H9 (cell line): ENCODE data around the gene OR12D1. TPM values are rescaled to one million over a fixed set of nuclear protein-coding genes. Genes with fewer than 3 reads are reported as not detected.

Experiments
- DNase-seq: peaks from one replicate; pipeline ENCODE4 v3.0.0-alpha.2; 2017
- H2AFZ ChIP-seq: one replicate; pipeline ENCODE4 v1.6.1; 2013; ENCODE audit warnings: mild to moderate bottlenecking, low read length, control low read depth, moderate library complexity
- H2AK5ac ChIP-seq: 2 replicates; pipeline ENCODE4 v1.6.1; 2013; ENCODE audit warnings: low read length, control low read depth, mixed read lengths; ENCODE audit not compliant: insufficient read length
- H2BK120ac ChIP-seq: one replicate; pipeline ENCODE4 v1.6.1; 2013; ENCODE audit warnings: low read depth, mild to moderate bottlenecking, low read length, control low read depth, inconsistent platforms; ENCODE audit not compliant: poor library complexity, severe bottlenecking
- H2BK12ac ChIP-seq: 2 replicates; pipeline ENCODE4 v1.6.1; 2013; ENCODE audit warnings: low read length, control low read depth, mixed read lengths, low read depth; ENCODE audit not compliant: insufficient read length
- H2BK15ac ChIP-seq: 2 replicates; pipeline ENCODE4 v1.6.1; 2013; ENCODE audit warnings: low read depth, low read length, control low read depth
- H2BK20ac ChIP-seq: one replicate; pipeline ENCODE4 v1.6.1; 2013; ENCODE audit warnings: low read depth, mild to moderate bottlenecking, low read length, control low read depth, inconsistent platforms; ENCODE audit not compliant: poor library complexity, severe bottlenecking
- H2BK5ac ChIP-seq: 2 replicates; pipeline ENCODE4 v1.6.1; 2013; ENCODE audit warnings: low read length, control low read depth, mixed read lengths; ENCODE audit not compliant: insufficient read length
- H3K14ac ChIP-seq: 2 replicates; pipeline ENCODE4 v1.6.1; 2013; ENCODE audit warnings: low read length, control low read depth; ENCODE audit not compliant: insufficient read depth
- H3K18ac ChIP-seq: 2 replicates; pipeline ENCODE4 v1.6.1; 2013; ENCODE audit warnings: low read depth, mild to moderate bottlenecking, mixed read lengths, low read length, control low read depth; ENCODE audit not compliant: insufficient read length
- H3K23ac ChIP-seq: 2 replicates; pipeline ENCODE4 v1.6.1; 2013; ENCODE audit warnings: low read length, control low read depth, mixed read lengths, low read depth; ENCODE audit not compliant: insufficient read length
- H3K23me2 ChIP-seq: 2 replicates; pipeline ENCODE4 v1.6.1; 2013; ENCODE audit warnings: low read depth, mild to moderate bottlenecking, mixed read lengths, low read length, control low read depth; ENCODE audit not compliant: insufficient read length, poor library complexity, severe bottlenecking
- H3K27ac ChIP-seq: 2 replicates; pipeline ENCODE4 v1.5.1; 2013; ENCODE audit warnings: low read length, control low read depth, mixed read lengths, low read depth; ENCODE audit not compliant: insufficient read length
- H3K27me3 ChIP-seq: 2 replicates; pipeline ENCODE4 v1.6.1; 2013; ENCODE audit warnings: low read length, control low read depth, inconsistent platforms; ENCODE audit not compliant: insufficient read depth
- H3K4ac ChIP-seq: 2 replicates; pipeline ENCODE4 v1.6.1; 2013; ENCODE audit warnings: low read depth, mild to moderate bottlenecking, control low read depth, inconsistent platforms, low read length, moderate library complexity
- H3K4me1 ChIP-seq: 2 replicates; pipeline ENCODE4 v1.6.1; 2013; ENCODE audit warnings: low read length, control low read depth, inconsistent platforms; ENCODE audit not compliant: insufficient read depth
- H3K4me2 ChIP-seq: 2 replicates; pipeline ENCODE4 v1.6.1; 2013; ENCODE audit warnings: low read length, control low read depth, mixed read lengths; ENCODE audit not compliant: insufficient read length, insufficient read depth
- H3K56ac ChIP-seq: 2 replicates; pipeline ENCODE4 v1.6.1; 2013; ENCODE audit warnings: low read depth, mild to moderate bottlenecking, mixed read lengths, low read length, control low read depth; ENCODE audit not compliant: insufficient read length
- H3K79me1 ChIP-seq: 2 replicates; pipeline ENCODE4 v1.6.1; 2013; ENCODE audit warnings: low read depth, mild to moderate bottlenecking, moderate library complexity, low read length, control low read depth, inconsistent platforms; ENCODE audit not compliant: insufficient read depth, poor library complexity, severe bottlenecking
- H3K79me2 ChIP-seq: 2 replicates; pipeline ENCODE4 v1.6.1; 2013; ENCODE audit warnings: low read length, control low read depth, inconsistent platforms; ENCODE audit not compliant: insufficient read depth
- H3K9ac ChIP-seq: 2 replicates; pipeline ENCODE4 v1.6.1; 2013; ENCODE audit warnings: low read length, control low read depth, mixed read lengths; ENCODE audit not compliant: insufficient read length; ENCODE audit errors: extremely low read depth
- H3K9me3 ChIP-seq: one replicate; pipeline ENCODE4 v1.6.1; 2013; ENCODE audit warnings: low read depth, low read length, inconsistent platforms; ENCODE audit not compliant: control insufficient read depth
- H3T11ph ChIP-seq: one replicate; pipeline ENCODE4 v1.6.1; 2013; ENCODE audit warnings: mild to moderate bottlenecking, low read length, control low read depth, inconsistent platforms
- H4K20me1 ChIP-seq: one replicate; pipeline ENCODE4 v1.6.1; 2013; ENCODE audit not compliant: control insufficient read depth, insufficient read length, insufficient read depth
- H4K5ac ChIP-seq: 2 replicates; pipeline ENCODE4 v1.6.1; 2013; ENCODE audit warnings: low read depth, mild to moderate bottlenecking, mixed read lengths, low read length, control low read depth; ENCODE audit not compliant: insufficient read length
- H4K8ac ChIP-seq: replicated peaks from 2 replicates; pipeline ENCODE4 v1.6.1; 2013; ENCODE audit warnings: low read length, control low read depth, mixed read lengths, low read depth; ENCODE audit not compliant: insufficient read length
- H4K91ac ChIP-seq: 2 replicates; pipeline ENCODE4 v1.6.1; 2013; ENCODE audit warnings: low read depth, mild to moderate bottlenecking, moderate library complexity, mixed read lengths, low read length, control low read depth; ENCODE audit not compliant: insufficient read length
- H3K27ac Mint-ChIP-seq, 3 experiments: 2 replicates in 2 of 3; 3 replicates in 1 of 3; pipeline ENCODE4 v1.8.0; 2020 to 2021; ENCODE audit warnings: mixed read lengths in 3 of 3, mild to moderate bottlenecking in 1 of 3, moderate library complexity in 1 of 3
- H3K27me3 Mint-ChIP-seq: 2 replicates; pipeline ENCODE4 v1.8.0; 2021; ENCODE audit warnings: low read depth, mild to moderate bottlenecking, moderate library complexity, mixed read lengths
- H3K36me3 Mint-ChIP-seq, 3 experiments: 2 replicates in 2 of 3; 3 replicates in 1 of 3; pipeline ENCODE4 v1.8.0; 2020 to 2021; ENCODE audit warnings: low read depth in 3 of 3, mixed read lengths in 3 of 3; ENCODE audit not compliant: insufficient read depth in 1 of 3
- H3K4me1 Mint-ChIP-seq, 2 experiments: 2 replicates each; pipeline ENCODE4 v1.8.0; 2020; ENCODE audit warnings: mixed read lengths in 2 of 2
- H3K4me3 Mint-ChIP-seq, 2 experiments: 2 replicates in 1 of 2; 3 replicates in 1 of 2; pipeline ENCODE4 v1.8.0; 2020 to 2021; ENCODE audit warnings: mild to moderate bottlenecking in 2 of 2, mixed read lengths in 2 of 2, moderate library complexity in 1 of 2
- H3K9me3 Mint-ChIP-seq, 2 experiments: 2 replicates in 1 of 2; 3 replicates in 1 of 2; pipeline ENCODE4 v1.8.0; 2020; ENCODE audit warnings: mild to moderate bottlenecking in 2 of 2, mixed read lengths in 2 of 2, moderate library complexity in 1 of 2
- WGBS: extraction: QIAGEN DNeasy Blood & Tissue Kit; methylation state at CpG from one replicate; pipeline ENCODE4 v1.1.7; 2013; ENCODE audit warnings: missing lambda C conversion rate, low lambda C conversion rate, mixed read lengths; ENCODE audit not compliant: insufficient read length; ENCODE audit errors: extremely low coverage; 5-methylcytosine and 5-hydroxymethylcytosine counted together
- total RNA-seq: library from RNA; stranded (reverse); gene quantifications from 2 replicates; pipeline ENCODE4 v1.2.1, GENCODE V29; 2021
- TF ChIP-seq, protein P1 (sequence below): fragments of 200-600 bp; sonication (generic); conservative IDR thresholded peaks from 3 replicates; pipeline ENCODE4 v1.8.0; 2021; ENCODE audit warnings: antibody characterized with exemption, mild to moderate bottlenecking

OR12D1 gene
- total RNA-seq, 1 experiment from 2014 or later, result not detected

DNA sequence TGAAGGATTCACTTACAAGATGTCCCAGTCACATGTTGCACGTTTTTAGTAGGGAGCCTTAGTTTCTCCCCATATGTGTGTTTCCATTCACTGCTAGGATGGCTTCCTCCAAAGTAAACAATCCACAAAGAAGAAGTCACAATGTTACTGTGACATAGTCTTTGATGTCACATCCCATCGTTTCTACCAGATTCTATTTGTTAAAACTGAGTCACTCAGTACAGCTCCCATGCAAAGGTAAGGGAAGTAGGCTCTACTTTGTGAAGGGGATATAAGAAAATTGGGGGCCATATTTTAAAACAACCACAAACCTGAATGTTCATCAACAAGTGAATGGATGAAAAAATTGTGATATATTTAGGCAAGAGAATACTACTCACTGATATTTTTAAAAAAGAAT lies 42.2 kb downstream of the OR12D1 start, which contains the start of the genes OR11A1 and OR2H1:
TSS of gene OR11A1 (minus strand) at position 101 of the 400 bp plus-strand sequence. CDS start 29,430 bp downstream, outside the sequence.
TSS of gene OR2H1 (plus strand) at position 185 of the 400 bp plus-strand sequence. CDS start 4,615 bp downstream, outside the sequence.
- H3K27ac Mint-ChIP-seq, result no peak within 1 kb of the TSS
- no peak within 1 kb of the TSS for H3K4me3 Mint-ChIP-seq
- H2BK12ac ChIP-seq, result no peak within 1 kb of the TSS
- H3K79me1 ChIP-seq, result no peaks in the 10 kb centered on the region
- H3K23me2 ChIP-seq, result no peaks in the 10 kb centered on the region
- no peak within 1 kb of the TSS for H3K23ac ChIP-seq
- no peak within 1 kb of the TSS for H3K18ac ChIP-seq
- no peak within 1 kb of the TSS for H2BK5ac ChIP-seq
- no peak within 1 kb of the TSS for H2BK15ac ChIP-seq
- H3K27me3 ChIP-seq, result no peaks in the 10 kb centered on the region
- no peak within 1 kb of the TSS for H2BK20ac ChIP-seq
- no peaks in the 10 kb centered on the region for H4K20me1 ChIP-seq
- H4K8ac ChIP-seq, result no peak within 1 kb of the TSS
- H3K36me3 Mint-ChIP-seq, result no peaks in the 10 kb centered on the region; a peak in 1 of 7 replicates
- no peak within 1 kb of the TSS for H4K5ac ChIP-seq
- H3K4me1 ChIP-seq, result no peaks in the 10 kb centered on the region
- H3K27me3 Mint-ChIP-seq, result no peaks in the 10 kb centered on the region
- H4K91ac ChIP-seq, result no peak within 1 kb of the TSS
- H3K4ac ChIP-seq, result no peak within 1 kb of the TSS
- H3K4me2 ChIP-seq, result no peak within 1 kb of the TSS
- peaks cover 0 to 2% of the 10 kb centered on the region in 2 experiments; a peak in 4 of 5 replicates for H3K9me3 Mint-ChIP-seq
- H2AK5ac ChIP-seq, result no peak within 1 kb of the TSS
- no peak for DNase-seq
- no peak within 1 kb of the TSS for H3T11ph ChIP-seq
- no peaks in the 10 kb centered on the region for H3K79me2 ChIP-seq
- TF ChIP-seq, protein P1, sequence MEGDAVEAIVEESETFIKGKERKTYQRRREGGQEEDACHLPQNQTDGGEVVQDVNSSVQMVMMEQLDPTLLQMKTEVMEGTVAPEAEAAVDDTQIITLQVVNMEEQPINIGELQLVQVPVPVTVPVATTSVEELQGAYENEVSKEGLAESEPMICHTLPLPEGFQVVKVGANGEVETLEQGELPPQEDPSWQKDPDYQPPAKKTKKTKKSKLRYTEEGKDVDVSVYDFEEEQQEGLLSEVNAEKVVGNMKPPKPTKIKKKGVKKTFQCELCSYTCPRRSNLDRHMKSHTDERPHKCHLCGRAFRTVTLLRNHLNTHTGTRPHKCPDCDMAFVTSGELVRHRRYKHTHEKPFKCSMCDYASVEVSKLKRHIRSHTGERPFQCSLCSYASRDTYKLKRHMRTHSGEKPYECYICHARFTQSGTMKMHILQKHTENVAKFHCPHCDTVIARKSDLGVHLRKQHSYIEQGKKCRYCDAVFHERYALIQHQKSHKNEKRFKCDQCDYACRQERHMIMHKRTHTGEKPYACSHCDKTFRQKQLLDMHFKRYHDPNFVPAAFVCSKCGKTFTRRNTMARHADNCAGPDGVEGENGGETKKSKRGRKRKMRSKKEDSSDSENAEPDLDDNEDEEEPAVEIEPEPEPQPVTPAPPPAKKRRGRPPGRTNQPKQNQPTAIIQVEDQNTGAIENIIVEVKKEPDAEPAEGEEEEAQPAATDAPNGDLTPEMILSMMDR, result no peak
- WGBS, result no CpG with 5 or more reads among the region's 2 CpGs
- H3K27ac ChIP-seq, result no peak within 1 kb of the TSS
- H2BK120ac ChIP-seq, result no peak within 1 kb of the TSS
- no peak within 1 kb of the TSS for H3K14ac ChIP-seq
- H3K9ac ChIP-seq, result no peak within 1 kb of the TSS
- 0 out of 4 replicates have a peak, but pooled peaks cover 0 to 5% of the 10 kb centered on the region in 2 experiments for H3K4me1 Mint-ChIP-seq
- no peaks in the 10 kb centered on the region for H3K9me3 ChIP-seq
- H3K56ac ChIP-seq, result no peak within 1 kb of the TSS
- no peak within 1 kb of the TSS for H2AFZ ChIP-seq
